Large intestine (tissue), 3 donors: ENCODE measurements around the gene FUT8. TPM values are rescaled to one million over a fixed set of nuclear protein-coding genes. Genes with fewer than 3 reads are reported as not detected.

ENCODE experiments used
- DNase-seq, 2 donors: peaks; one replicate each; pipeline versions ENCODE4 v3.0.0 to v3.0.0-alpha.2; 2013
- H3K27ac ChIP-seq: one replicate; pipeline ENCODE4 v1.5.1; 2013; ENCODE audit warnings: low read length
- H3K27me3 ChIP-seq: 2 replicates; pipeline ENCODE4 v1.6.1; 2013; ENCODE audit warnings: low read length; ENCODE audit not compliant: control insufficient read depth, insufficient read depth
- H3K36me3 ChIP-seq: 2 replicates; pipeline ENCODE4 v1.6.1; 2013; ENCODE audit warnings: low read length; ENCODE audit not compliant: control insufficient read depth, insufficient read depth
- H3K4me1 ChIP-seq: one replicate; pipeline ENCODE4 v1.6.1; 2013; ENCODE audit warnings: low read length; ENCODE audit not compliant: control insufficient read depth, insufficient read depth
- H3K4me3 ChIP-seq: one replicate; pipeline ENCODE4 v1.5.1; 2013; ENCODE audit warnings: low read length
- H3K9me3 ChIP-seq: one replicate; pipeline ENCODE4 v1.6.1; 2013; ENCODE audit warnings: mild to moderate bottlenecking, low read depth, low read length, moderate library complexity; ENCODE audit not compliant: control insufficient read depth
- WGBS: methylation state at CpG from one replicate; pipeline ENCODE4 v1.1.5; 2013; ENCODE audit warnings: low lambda C conversion rate; ENCODE audit not compliant: insufficient coverage; 5-methylcytosine and 5-hydroxymethylcytosine counted together
- polyA plus RNA-seq: library from polyadenylated mRNA; unstranded; fragments of 120-200 nt; gene quantifications from one replicate; pipeline ENCODE4 v1.2.1, GENCODE V29; 2013

Gene FUT8
- polyA plus RNA-seq, 1 donor: 53.7 TPM

DNA sequence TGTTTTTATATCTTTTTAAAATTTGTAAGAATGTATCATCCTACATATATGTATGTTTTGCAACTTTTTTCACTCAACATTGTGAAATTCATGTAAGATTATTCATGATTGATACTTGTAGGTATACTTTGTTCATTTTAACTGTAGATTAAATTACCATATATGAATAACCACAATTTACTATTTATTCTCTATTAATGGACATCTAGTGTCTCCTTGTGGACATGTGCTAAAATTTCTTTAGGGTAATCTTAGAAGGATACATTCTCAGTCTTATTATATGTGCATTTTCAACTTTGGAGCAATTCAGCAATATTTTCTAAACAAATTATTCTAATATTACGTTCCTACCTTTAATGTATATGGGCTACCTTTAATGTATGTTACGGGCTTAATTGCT lies 192.4 kb downstream of the FUT8 start:
- Histone ChIP-seq H3K4me1 (no peaks in the 10 kb centered on the region), H3K27ac (no peak overlapping the region), H3K4me3 (no peak overlapping the region), H3K9me3 (no peaks in the 10 kb centered on the region), H3K36me3 (no peaks in the 10 kb centered on the region), H3K27me3 (no peaks in the 10 kb centered on the region)
- no CpG with 5 or more reads among the region's 2 CpGs for WGBS
- DNase-seq: no peak

DNA sequence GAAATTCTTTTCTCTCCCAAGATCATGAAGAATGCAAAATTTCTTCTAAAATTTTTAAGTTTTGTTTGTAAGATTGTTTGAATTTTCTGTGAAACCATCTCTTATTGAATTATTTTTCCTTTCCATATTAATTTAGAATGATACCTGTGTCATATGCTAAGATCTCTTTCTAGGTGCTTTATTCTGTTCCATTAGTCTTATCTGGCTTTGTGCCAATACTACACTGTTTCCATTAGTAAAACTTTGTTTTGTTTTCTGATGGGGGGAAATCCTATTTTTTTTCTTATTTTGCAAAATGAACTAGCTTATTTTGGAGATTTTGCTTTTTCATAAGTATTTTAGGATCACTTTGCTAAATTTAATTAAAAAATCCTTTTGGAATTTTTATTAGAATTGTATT lies 193.9 kb downstream of the FUT8 start:
- H3K4me3 ChIP-seq: no peak overlapping the region
- H3K36me3 ChIP-seq: no peaks in the 10 kb centered on the region
- no peak for DNase-seq

DNA sequence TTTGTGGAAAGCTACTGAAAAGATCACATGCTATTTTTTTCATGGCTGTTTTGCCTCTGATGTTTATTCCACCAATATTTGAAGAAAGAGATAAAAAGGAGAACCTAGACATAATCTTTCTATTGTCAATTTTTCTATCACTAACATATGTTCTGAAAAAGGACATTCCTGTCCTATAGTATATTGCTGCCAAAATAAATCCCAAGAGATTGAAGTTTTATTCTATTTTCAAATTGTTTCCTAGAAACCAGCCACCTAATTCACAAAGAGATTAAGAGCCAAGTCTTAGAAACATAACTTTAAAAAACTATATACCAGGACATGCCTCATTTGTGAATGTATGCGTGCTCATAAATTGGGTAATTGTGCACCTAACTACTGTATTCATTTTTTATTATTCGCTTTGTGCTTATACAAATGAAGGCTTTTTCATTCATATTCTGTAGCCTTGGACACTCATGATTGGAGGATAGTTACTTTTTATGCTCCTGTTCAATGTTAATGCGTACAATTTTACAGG lies 200.7 kb downstream of the FUT8 start:
- peaks cover 5% of the 10 kb centered on the region for H3K36me3 ChIP-seq
- no peaks in the 10 kb centered on the region for H3K4me1 ChIP-seq
- H3K4me3 ChIP-seq: no peak overlapping the region
- 100% methylated on average over 2 of the region's 3 CpGs for WGBS
- H3K27ac ChIP-seq: no peak overlapping the region
- H3K27me3 ChIP-seq: no peaks in the 10 kb centered on the region
- no peaks in the 10 kb centered on the region for H3K9me3 ChIP-seq
- DNase-seq: no peak

More for the DNA sequence above, 193.9 kb downstream of the FUT8 start:
- no peaks in the 10 kb centered on the region for H3K9me3 ChIP-seq
- H3K27me3 ChIP-seq: no peaks in the 10 kb centered on the region
- H3K4me1 ChIP-seq: no peaks in the 10 kb centered on the region
- H3K27ac ChIP-seq: no peak overlapping the region

DNA sequence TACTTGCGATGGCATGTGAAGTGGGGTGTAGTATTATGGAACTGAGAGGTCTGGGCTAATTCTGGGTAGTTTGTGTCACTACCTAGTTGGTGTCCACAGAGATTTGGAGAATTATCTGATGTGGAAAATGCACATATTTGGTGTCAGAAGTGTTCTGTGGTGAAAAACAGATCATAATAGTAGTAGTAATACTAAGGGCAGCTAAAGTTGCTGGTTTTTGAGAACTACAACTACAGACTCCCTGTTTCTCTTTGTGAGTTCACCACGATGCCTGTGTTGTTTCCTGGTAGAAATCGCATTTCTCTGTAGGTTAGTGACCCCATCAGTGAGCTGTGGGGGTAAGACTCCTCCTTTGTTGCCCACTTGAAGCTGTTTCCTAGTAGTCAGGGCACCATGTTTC lies 206.5 kb downstream of the FUT8 start:
- DNase-seq: no peak
- H3K27me3 ChIP-seq: no peaks in the 10 kb centered on the region
- H3K9me3 ChIP-seq: no peaks in the 10 kb centered on the region
- H3K36me3 ChIP-seq: peaks cover 13% of the 10 kb centered on the region
- no CpG with 5 or more reads among the region's 3 CpGs for WGBS
- no peaks in the 10 kb centered on the region for H3K4me1 ChIP-seq
- H3K4me3 ChIP-seq: no peak overlapping the region
- H3K27ac ChIP-seq: no peak overlapping the region

DNA sequence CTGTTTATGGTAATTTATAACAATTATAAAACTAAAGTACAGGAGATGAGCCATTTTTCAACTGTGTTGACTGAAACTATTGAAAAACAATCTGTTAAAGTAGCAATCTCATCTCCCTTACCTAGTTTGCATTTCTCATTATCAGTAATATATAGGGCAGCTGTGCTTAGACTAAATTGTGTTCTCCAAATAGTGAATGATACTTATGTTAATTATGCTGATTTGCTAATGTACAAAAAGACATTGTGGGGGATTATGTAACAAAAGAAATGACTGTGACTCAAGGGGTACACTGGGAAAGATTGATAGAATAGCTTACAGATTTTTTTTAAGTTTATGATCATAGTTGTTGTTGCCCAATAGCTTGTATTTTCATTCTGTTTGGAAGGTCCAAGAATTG lies 207.7 kb downstream of the FUT8 start:
- H3K27ac ChIP-seq: no peak overlapping the region
- peaks cover 13% of the 10 kb centered on the region for H3K36me3 ChIP-seq
- no peaks in the 10 kb centered on the region for H3K27me3 ChIP-seq
- no peak for DNase-seq
- no peaks in the 10 kb centered on the region for H3K4me1 ChIP-seq
- H3K4me3 ChIP-seq: no peak overlapping the region
- H3K9me3 ChIP-seq: no peaks in the 10 kb centered on the region

DNA sequence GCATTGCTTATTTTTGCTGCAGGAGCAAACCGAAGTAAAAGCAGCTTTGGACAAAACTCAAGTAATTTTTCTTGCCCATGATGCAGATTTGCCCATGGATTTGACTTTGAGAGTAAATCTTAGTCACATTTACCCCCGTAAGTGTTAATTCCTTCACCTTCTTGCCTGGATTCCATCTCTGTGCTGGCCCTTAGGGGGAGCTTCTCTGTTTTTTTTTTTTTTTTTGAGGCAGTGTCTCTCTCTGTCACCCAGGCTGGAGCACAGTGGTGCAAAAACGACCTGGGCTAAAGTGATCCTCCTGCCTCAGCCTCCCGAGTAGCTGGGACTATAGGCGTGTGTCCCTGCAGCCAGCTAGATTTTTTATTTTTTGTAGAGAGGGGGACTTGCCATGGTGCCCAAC lies 210.2 kb downstream of the FUT8 start:
- H3K4me3 ChIP-seq: no peak overlapping the region
- H3K4me1 ChIP-seq: no peaks in the 10 kb centered on the region
- H3K9me3 ChIP-seq: no peaks in the 10 kb centered on the region
- peaks cover 8% of the 10 kb centered on the region for H3K36me3 ChIP-seq
- WGBS: 100% methylated on average over 1 of the region's 5 CpGs
- DNase-seq: no peak
- no peaks in the 10 kb centered on the region for H3K27me3 ChIP-seq
- no peak overlapping the region for H3K27ac ChIP-seq

DNA sequence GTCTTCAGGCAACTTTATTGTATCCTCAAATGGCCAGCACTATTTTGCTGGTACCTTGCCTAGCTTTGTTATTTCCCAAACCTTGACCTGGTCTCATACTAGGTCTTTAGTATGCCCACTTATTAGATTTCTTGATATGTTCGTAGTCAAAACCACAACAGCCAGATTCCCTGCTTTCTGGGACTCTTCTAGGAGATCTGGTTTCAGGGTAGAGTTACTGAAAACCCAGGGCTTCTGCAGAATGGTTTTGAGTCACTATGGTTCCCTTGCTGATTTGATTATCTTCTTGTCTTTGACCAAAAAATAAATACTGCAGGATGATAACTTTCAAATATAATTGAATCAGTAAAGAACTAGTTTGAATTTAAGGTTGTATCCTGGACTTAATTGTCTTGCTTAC lies 211.2 kb downstream of the FUT8 start:
- no CpG with 5 or more reads among the region's 1 CpG for WGBS
- H3K4me1 ChIP-seq: no peaks in the 10 kb centered on the region
- no peaks in the 10 kb centered on the region for H3K9me3 ChIP-seq
- no peak overlapping the region for H3K4me3 ChIP-seq
- H3K36me3 ChIP-seq: peaks cover 5% of the 10 kb centered on the region
- no peak overlapping the region for H3K27ac ChIP-seq
- H3K27me3 ChIP-seq: no peaks in the 10 kb centered on the region
- DNase-seq: no peak

DNA sequence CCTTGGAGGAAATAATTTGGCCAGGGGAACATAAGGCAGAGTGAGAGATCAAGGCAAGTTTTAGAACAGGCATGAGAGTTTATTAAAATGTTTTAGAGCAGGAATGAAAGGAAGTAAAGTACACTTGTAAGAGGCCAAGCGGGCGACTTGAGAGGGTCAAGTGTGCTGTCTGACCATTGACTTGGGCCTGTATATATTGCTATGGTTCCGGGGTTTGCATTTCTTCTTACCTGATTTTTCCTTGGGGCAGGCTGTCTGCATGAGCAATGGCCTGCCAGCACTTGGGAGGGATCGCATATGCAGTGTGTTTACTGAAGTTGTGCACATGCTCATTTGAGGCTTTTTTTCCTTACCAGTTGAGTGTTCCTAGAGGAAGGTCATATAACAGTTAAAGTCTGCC lies 214.8 kb downstream of the FUT8 start:
- DNase-seq: no peak
- WGBS: no CpG with 5 or more reads among the region's 4 CpGs

DNA sequence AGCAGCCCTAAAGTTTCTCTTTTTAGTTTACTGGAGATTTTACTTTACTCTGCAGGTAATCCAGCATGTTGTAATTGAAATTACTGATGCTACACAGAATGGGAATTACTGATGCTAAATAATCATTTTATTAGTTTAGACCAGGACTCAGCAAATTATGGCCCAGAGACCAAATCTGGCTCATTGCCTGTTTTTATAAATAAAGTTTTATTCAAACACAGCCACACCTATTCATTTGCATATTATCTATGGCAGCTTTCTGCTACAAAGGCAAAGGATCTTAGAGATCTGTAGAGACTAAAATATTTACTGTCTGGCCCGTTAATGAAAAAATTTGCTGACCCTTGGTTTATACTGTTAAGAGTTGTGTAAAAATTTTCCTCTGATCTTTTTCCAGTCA lies 216.1 kb downstream of the FUT8 start:
- Histone ChIP-seq H3K27ac (no peak overlapping the region), H3K9me3 (peaks cover 5% of the 10 kb centered on the region), H3K36me3 (peaks cover 8% of the 10 kb centered on the region), H3K4me1 (no peaks in the 10 kb centered on the region), H3K27me3 (no peaks in the 10 kb centered on the region), H3K4me3 (no peak overlapping the region)
- no peak for DNase-seq
- WGBS: no CpG with 5 or more reads among the region's 1 CpG

More for the DNA sequence above, 214.8 kb downstream of the FUT8 start:
- Histone ChIP-seq H3K4me1 (no peaks in the 10 kb centered on the region), H3K9me3 (no peaks in the 10 kb centered on the region), H3K27me3 (no peaks in the 10 kb centered on the region), H3K36me3 (peaks cover 8% of the 10 kb centered on the region), H3K4me3 (no peak overlapping the region), H3K27ac (no peak overlapping the region)

DNA sequence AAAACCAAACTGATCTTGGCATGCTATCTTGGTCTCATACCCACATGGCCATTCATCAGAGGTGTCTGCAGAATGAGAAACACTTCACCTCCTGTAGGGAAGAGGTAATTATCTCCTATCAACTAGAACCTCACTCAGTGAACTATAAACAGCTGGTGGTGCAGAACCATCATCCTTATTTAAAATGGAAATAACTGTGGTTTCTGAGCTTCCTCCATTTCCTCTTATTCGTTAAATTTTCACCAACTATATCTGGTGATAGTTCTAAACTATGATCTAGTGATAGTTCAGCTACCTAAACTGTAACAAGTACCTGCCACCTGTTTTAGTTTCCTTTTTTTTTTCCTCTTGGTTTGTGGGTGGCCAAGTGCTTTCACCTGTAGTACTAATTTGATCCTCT lies 218.5 kb downstream of the FUT8 start:
- Histone ChIP-seq H3K9me3 (peaks cover 10% of the 10 kb centered on the region), H3K36me3 (peaks cover 8% of the 10 kb centered on the region), H3K4me1 (no peaks in the 10 kb centered on the region), H3K27ac (no peak overlapping the region), H3K4me3 (no peak overlapping the region), H3K27me3 (no peaks in the 10 kb centered on the region)
- no peak for DNase-seq
- WGBS: no CpG with 5 or more reads among the region's 1 CpG

DNA sequence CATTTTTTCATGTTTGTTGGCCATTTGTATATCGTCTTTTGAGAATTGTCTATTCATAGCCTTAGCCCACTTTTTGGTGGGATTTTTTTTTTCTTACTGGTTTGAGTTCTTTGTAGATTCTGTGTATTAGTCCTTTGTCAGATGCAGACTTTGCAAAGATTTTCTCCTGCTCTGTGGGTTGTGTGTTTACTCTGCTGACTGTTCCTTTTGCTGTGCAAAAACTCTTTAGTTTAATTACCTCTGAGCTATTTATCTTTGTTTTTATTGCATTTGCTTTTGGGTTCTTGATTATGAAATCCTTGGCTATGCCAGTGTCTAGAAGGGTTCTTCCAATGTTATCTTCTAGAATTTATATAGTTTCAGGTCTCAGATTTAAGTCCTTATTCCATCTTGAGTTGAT lies 220.0 kb downstream of the FUT8 start:
- DNase-seq: no peak

More for the DNA sequence above, 220.0 kb downstream of the FUT8 start:
- H3K36me3 ChIP-seq: peaks cover 8% of the 10 kb centered on the region
- peaks cover 11% of the 10 kb centered on the region for H3K9me3 ChIP-seq
- no CpG with 5 or more reads among the region's 1 CpG for WGBS
- no peaks in the 10 kb centered on the region for H3K4me1 ChIP-seq
- no peak overlapping the region for H3K27ac ChIP-seq
- no peaks in the 10 kb centered on the region for H3K27me3 ChIP-seq
- no peak overlapping the region for H3K4me3 ChIP-seq
